ENCODE measurements around the gene COX20. TPM values are rescaled to one million over a fixed set of nuclear protein-coding genes. Genes with fewer than 3 reads are reported as not detected.

Gene COX20
- total RNA-seq, 4 donors from 2014 or later, result 74.8 to 125 (median 101) TPM

DNA sequence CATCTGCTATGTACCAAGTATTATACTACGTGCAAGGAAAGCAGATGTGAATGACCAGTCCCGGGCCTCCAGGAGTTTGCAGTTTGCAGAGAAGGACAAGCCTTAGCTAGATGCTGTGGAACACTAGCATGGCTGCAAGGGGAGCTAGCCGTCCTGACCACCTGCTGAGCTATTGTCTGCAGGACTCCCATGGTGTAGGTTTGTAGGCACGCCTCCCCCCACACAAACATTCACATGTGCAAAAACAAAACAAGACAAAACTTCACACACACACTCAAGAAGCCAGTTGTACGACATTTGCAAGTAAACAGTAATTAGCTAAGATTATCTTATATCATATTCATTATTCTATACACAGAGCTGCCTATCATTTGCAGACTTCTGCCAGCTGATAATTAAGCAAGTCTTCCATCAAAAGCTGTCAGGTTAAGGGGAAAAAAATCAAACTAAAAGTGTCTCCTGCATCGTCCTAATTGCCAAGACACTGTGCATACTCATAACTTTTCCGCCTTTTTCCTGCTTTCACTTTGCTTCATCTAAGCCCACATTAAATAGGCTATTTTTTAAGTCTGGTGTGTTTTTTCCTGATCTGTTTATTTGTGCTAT is 39.6 kb downstream of the COX20 start:
- H3K27me3 ChIP-seq, result no peaks in the 10 kb centered on the region
- WGBS, result 78% methylated on average over 7 of the region's 7 CpGs

GRCh38 chr1:244876228-244876910 is 40.9 kb downstream of the COX20 start:
- Histone ChIP-seq H3K4me1 (no peaks in the 10 kb centered on the region), H3K27ac (replicated peaks in 1 of 4) (no peak overlapping the region), H3K9me3 (no peaks in the 10 kb centered on the region), H3K4me3 (no peak overlapping the region), H3K36me3 (no peaks in the 10 kb centered on the region), H3K27me3 (no peaks in the 10 kb centered on the region)
- intact Hi-C loops (cut with DNase I), result no loop called here
- TF ChIP-seq, protein P1, sequence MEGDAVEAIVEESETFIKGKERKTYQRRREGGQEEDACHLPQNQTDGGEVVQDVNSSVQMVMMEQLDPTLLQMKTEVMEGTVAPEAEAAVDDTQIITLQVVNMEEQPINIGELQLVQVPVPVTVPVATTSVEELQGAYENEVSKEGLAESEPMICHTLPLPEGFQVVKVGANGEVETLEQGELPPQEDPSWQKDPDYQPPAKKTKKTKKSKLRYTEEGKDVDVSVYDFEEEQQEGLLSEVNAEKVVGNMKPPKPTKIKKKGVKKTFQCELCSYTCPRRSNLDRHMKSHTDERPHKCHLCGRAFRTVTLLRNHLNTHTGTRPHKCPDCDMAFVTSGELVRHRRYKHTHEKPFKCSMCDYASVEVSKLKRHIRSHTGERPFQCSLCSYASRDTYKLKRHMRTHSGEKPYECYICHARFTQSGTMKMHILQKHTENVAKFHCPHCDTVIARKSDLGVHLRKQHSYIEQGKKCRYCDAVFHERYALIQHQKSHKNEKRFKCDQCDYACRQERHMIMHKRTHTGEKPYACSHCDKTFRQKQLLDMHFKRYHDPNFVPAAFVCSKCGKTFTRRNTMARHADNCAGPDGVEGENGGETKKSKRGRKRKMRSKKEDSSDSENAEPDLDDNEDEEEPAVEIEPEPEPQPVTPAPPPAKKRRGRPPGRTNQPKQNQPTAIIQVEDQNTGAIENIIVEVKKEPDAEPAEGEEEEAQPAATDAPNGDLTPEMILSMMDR (IDR thresholded peaks at IDR 0.05), result no peak
- no peak for TF ChIP-seq POLR2AphosphoS5 (IDR thresholded peaks at IDR 0.05)
- no peak for TF ChIP-seq EP300 (IDR thresholded peaks at IDR 0.05)
- no peak for TF ChIP-seq POLR2A (IDR thresholded peaks at IDR 0.05; ENCODE audit: low read depth)
- no peak for DNase-seq (ENCODE audit: extremely low spot score)
- WGBS, result 94% methylated on average over 8 of the region's 8 CpGs

More for the DNA sequence above, 39.6 kb downstream of the COX20 start:
- Histone ChIP-seq H3K36me3 (no peaks in the 10 kb centered on the region), H3K9me3 (no peaks in the 10 kb centered on the region), H3K27ac (replicated peaks in 1 of 4) (no peak overlapping the region), H3K4me1 (no peaks in the 10 kb centered on the region), H3K4me3 (no peak overlapping the region)
- TF ChIP-seq, protein P1 (IDR thresholded peaks at IDR 0.05), result no peak
- no peak for TF ChIP-seq POLR2AphosphoS5 (IDR thresholded peaks at IDR 0.05)
- no peak for TF ChIP-seq POLR2A (IDR thresholded peaks at IDR 0.05; ENCODE audit: low read depth)
- no peak for TF ChIP-seq EP300 (IDR thresholded peaks at IDR 0.05)
- intact Hi-C loops (cut with DNase I), result no loop called here
- DNase-seq (ENCODE audit: extremely low spot score), result no peak

- no peak for DNase-seq (ENCODE audit: extremely low spot score)
- 79% methylated on average over 5 of the region's 5 CpGs for WGBS
Measured at GRCh38 chr1:244878681-244879080, 43.2 kb downstream of the COX20 start.

DNA sequence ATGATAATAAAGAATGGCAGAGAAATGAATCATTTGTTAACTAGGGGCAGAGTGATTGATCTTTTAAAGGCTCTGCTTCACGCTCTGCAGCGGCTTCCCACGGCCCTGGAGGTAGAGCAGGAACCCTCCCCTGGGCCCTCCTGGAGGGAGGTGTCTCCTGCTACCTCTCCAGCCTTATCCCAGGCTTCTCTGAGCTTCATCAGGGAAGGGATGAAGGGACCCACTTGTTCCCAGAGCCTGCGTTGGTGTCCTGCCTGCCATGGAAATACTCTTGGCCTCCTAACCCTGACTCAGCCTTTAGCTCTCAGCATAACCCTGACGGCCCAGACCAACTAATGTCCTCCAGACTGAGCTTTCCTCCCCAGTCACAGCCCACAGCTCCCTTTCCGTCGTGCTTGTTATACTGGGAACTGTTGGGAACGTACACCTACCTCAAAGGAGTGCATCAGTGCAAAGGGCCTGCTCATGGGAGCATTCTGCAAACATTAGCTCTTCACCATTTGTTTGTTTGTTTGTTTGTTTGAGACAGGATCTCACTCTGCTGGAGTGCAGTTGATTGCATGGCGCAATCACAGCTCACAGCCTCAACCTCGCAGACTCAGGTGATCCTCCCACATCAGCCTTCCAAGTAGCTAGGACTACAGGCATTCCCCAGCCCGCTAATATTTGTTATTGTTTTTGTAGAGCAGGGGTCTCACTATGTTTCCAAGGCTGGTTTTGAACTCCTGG is 46.3 kb downstream of the COX20 start:
- no peak for DNase-seq (ENCODE audit: extremely low spot score)
- H3K27me3 ChIP-seq, result no peaks in the 10 kb centered on the region
- WGBS, result 79% methylated on average over 11 of the region's 11 CpGs
- H3K9me3 ChIP-seq, result no peaks in the 10 kb centered on the region
- TF ChIP-seq, protein P1 (IDR thresholded peaks at IDR 0.05), result no peak
- TF ChIP-seq POLR2A (IDR thresholded peaks at IDR 0.05; ENCODE audit: low read depth), result no peak
- no peak for TF ChIP-seq EP300 (IDR thresholded peaks at IDR 0.05)
- no peak for TF ChIP-seq POLR2AphosphoS5 (IDR thresholded peaks at IDR 0.05)
- H3K36me3 ChIP-seq, result no peaks in the 10 kb centered on the region
- no peaks in the 10 kb centered on the region for H3K4me1 ChIP-seq
- intact Hi-C loops (cut with DNase I), result no loop called here
- H3K27ac ChIP-seq (replicated peaks in 1 of 4), result no peak overlapping the region
- H3K4me3 ChIP-seq, result no peak overlapping the region

More at GRCh38 chr1:244878681-244879080, 43.2 kb downstream of the COX20 start:
- H3K27me3 ChIP-seq, result no peaks in the 10 kb centered on the region
- intact Hi-C loops (cut with DNase I), result no loop called here
- TF ChIP-seq POLR2AphosphoS5 (IDR thresholded peaks at IDR 0.05) (no peak), POLR2A (IDR thresholded peaks at IDR 0.05; ENCODE audit: low read depth) (no peak), EP300 (IDR thresholded peaks at IDR 0.05) (no peak)
- TF ChIP-seq, protein P1 (IDR thresholded peaks at IDR 0.05), result no peak
- H3K4me3 ChIP-seq, result no peak overlapping the region
- H3K36me3 ChIP-seq, result no peaks in the 10 kb centered on the region
- no peak overlapping the region for H3K27ac ChIP-seq (replicated peaks in 1 of 4)
- H3K9me3 ChIP-seq, result no peaks in the 10 kb centered on the region
- H3K4me1 ChIP-seq, result no peaks in the 10 kb centered on the region
